ENCODE results near the gene IMMP2L. TPM values are rescaled to one million over a fixed set of nuclear protein-coding genes. Genes with fewer than 3 reads are reported as not detected.

IMMP2L gene
- total RNA-seq, 4 donors from 2014 or later: 2.6 to 69.1 (median 34.7) TPM

DNA sequence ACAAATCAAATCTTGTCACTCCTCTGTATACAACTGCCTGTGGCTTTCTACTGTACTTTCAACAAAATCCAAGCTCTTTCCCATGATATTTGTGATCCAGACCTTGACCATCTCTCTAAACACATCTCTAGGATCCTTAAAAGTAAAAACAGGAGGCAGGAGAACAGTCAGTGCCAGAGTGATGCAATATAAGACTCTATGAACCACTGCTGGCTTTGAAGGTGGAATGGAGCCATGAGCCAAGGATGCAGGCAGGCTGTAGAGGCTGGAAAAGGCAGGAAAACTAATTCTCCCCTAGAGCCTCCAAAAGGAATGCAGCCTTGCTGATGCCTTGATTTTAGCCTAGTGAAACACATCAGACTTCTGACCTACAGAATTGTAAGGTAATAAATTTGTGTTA lies 516.8 kb downstream of the IMMP2L start:
- H3K27me3 ChIP-seq: no peaks in the 10 kb centered on the region
- intact Hi-C loops (cut with DNase I; ENCODE audit: low total_unique reads): no loop called here
- no peak for TF ChIP-seq POLR2A (IDR thresholded peaks at IDR 0.05)
- TF ChIP-seq, protein P1, sequence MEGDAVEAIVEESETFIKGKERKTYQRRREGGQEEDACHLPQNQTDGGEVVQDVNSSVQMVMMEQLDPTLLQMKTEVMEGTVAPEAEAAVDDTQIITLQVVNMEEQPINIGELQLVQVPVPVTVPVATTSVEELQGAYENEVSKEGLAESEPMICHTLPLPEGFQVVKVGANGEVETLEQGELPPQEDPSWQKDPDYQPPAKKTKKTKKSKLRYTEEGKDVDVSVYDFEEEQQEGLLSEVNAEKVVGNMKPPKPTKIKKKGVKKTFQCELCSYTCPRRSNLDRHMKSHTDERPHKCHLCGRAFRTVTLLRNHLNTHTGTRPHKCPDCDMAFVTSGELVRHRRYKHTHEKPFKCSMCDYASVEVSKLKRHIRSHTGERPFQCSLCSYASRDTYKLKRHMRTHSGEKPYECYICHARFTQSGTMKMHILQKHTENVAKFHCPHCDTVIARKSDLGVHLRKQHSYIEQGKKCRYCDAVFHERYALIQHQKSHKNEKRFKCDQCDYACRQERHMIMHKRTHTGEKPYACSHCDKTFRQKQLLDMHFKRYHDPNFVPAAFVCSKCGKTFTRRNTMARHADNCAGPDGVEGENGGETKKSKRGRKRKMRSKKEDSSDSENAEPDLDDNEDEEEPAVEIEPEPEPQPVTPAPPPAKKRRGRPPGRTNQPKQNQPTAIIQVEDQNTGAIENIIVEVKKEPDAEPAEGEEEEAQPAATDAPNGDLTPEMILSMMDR (IDR thresholded peaks at IDR 0.05): no peak
- no peak overlapping the region for H3K27ac ChIP-seq
- no peaks in the 10 kb centered on the region for H3K4me1 ChIP-seq
- no peaks in the 10 kb centered on the region for H3K36me3 ChIP-seq
- peak in 1 of 2 donors; percentile 26 for DNase-seq
- no peak overlapping the region for H3K4me3 ChIP-seq
- no peaks in the 10 kb centered on the region for H3K9me3 ChIP-seq

DNA sequence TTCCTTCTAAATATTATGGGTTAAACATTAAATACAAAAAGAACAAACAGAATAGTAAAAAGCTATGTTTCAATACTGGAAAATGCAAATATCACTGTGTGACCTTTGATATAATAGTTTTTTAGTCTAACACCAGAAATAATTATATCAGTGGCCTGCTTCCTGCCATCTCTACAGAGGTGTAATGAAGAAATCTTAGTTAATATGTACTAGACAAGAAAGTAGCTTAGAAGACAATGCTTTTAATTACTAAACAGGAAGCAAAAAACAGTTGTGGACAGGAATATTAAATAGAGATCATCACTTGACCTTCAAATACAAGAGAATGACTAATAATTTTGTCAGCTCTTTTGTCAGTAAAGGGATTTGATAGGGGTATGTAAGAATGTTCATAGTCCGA lies 518.7 kb downstream of the IMMP2L start:
- intact Hi-C loops (cut with DNase I; ENCODE audit: low total_unique reads): no loop called here
- no peaks in the 10 kb centered on the region for H3K36me3 ChIP-seq
- H3K27ac ChIP-seq: no peak overlapping the region
- no peak for DNase-seq
- no peak for TF ChIP-seq POLR2A (IDR thresholded peaks at IDR 0.05)
- TF ChIP-seq, protein P1 (IDR thresholded peaks at IDR 0.05): no peak
- no peak overlapping the region for H3K4me3 ChIP-seq
- no peaks in the 10 kb centered on the region for H3K4me1 ChIP-seq
- no peaks in the 10 kb centered on the region for H3K27me3 ChIP-seq
- H3K9me3 ChIP-seq: no peaks in the 10 kb centered on the region

DNA sequence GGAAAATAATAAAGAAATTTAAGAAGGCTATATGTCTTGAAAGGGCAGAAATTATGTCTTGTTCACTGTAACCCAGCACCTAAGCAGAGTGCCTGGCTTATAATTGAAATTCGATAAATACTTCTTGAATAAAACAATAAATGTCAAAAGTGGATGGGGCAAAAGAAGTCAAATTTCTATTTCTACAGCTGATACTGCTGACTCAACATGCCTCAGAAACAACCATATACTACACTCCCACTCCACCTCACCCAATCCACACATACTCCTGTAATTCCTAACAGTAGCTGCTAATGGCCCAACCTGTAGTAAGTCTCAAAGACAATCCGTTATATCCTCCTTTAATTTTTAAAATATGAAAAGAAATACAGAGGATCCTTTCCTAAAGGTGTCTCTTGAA lies 519.5 kb downstream of the IMMP2L start:
- Histone ChIP-seq H3K27me3 (no peaks in the 10 kb centered on the region), H3K4me3 (no peak overlapping the region), H3K4me1 (no peaks in the 10 kb centered on the region), H3K36me3 (no peaks in the 10 kb centered on the region), H3K27ac (no peak overlapping the region), H3K9me3 (no peaks in the 10 kb centered on the region)
- intact Hi-C loops (cut with DNase I; ENCODE audit: low total_unique reads): no loop called here
- DNase-seq: no peak
- TF ChIP-seq, protein P1 (IDR thresholded peaks at IDR 0.05): no peak
- TF ChIP-seq POLR2A (IDR thresholded peaks at IDR 0.05): no peak

DNA sequence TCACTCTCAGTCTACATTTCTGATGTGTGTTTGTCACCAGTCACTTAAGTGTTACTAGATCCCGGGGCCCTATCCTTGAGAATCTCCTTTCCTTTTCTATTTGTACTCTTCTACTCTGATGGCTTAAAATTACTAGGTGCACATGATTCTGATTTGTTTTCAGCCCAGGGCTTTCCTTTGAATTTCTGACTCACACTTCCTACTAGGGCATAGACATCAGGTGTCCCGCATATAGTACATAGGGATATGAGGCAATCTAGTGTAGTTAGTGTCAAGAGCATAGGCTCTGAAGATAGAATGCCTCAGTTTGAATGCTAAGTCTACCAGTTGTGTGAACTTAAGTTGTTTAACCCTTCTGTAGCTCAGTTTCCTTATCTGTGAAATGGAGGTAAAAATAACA lies 520.7 kb downstream of the IMMP2L start:
- Histone ChIP-seq H3K4me1 (no peaks in the 10 kb centered on the region), H3K27me3 (no peaks in the 10 kb centered on the region), H3K4me3 (no peak overlapping the region), H3K9me3 (no peaks in the 10 kb centered on the region), H3K36me3 (no peaks in the 10 kb centered on the region), H3K27ac (no peak overlapping the region)
- no peak for TF ChIP-seq POLR2A (IDR thresholded peaks at IDR 0.05)
- TF ChIP-seq, protein P1 (IDR thresholded peaks at IDR 0.05): no peak
- no peak for DNase-seq
- intact Hi-C loops (cut with DNase I; ENCODE audit: low total_unique reads): no loop called here

DNA sequence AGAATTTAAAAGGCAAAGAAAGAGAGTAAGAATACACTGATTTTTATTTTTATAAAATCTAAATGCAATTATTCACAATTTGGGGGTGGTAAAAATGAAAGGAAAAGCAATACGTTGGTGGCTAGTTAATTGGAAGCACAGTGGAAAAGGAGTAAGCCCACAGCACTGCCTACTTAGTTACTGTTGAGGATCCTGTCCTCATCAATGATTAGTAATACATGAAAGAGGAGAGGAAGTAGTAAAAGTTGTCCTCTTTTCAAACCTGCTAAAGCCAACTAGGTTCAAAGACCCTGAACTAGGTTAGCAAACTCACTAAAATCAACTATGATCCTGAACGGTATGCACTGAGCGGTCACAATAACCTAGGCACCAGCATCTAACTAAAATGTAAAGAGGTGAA lies 524.1 kb downstream of the IMMP2L start:
- no peak overlapping the region for H3K27ac ChIP-seq
- no peaks in the 10 kb centered on the region for H3K36me3 ChIP-seq
- no peaks in the 10 kb centered on the region for H3K9me3 ChIP-seq
- intact Hi-C loops (cut with DNase I; ENCODE audit: low total_unique reads): no loop called here
- TF ChIP-seq, protein P1 (IDR thresholded peaks at IDR 0.05): no peak
- no peak for TF ChIP-seq POLR2A (IDR thresholded peaks at IDR 0.05)
- DNase-seq: no peak
- H3K4me1 ChIP-seq: no peaks in the 10 kb centered on the region
- H3K27me3 ChIP-seq: no peaks in the 10 kb centered on the region
- no peak overlapping the region for H3K4me3 ChIP-seq

Measured in uterus (tissue), 4 donors.